GM18868 (cell line): Measurements from ENCODE around the gene TYMP.

ENCODE experiments used
- ATAC-seq: cut with Tn5 transposase; IDR thresholded peaks from one replicate; pipeline ENCODE4 v1.9.1; 2021; ENCODE audit warnings: mild to moderate bottlenecking, moderate library complexity; ENCODE audit not compliant: unreplicated experiment

Gene TYMP

GRCh38 chr22:50506611-50507420 lies 23.0 kb downstream of the TYMP start:
- no peak for ATAC-seq

GRCh38 chr22:50505776-50506610 lies 23.8 kb downstream of the TYMP start:
- ATAC-seq: no peak

GRCh38 chr22:50505276-50505775 lies 24.5 kb downstream of the TYMP start:
- no peak for ATAC-seq

GRCh38 chr22:50504369-50505211 lies 25.2 kb downstream of the TYMP start:
- ATAC-seq: no peak

- no peak for ATAC-seq
Measured at GRCh38 chr22:50503475-50504145, 26.2 kb downstream of the TYMP start.

GRCh38 chr22:50502628-50503474 lies 27.0 kb downstream of the TYMP start:
- no peak for ATAC-seq

- no peak for ATAC-seq
Measured at GRCh38 chr22:50502096-50502495, 27.7 kb downstream of the TYMP start.

- ATAC-seq: no peak
Measured at GRCh38 chr22:50500452-50500851, 29.4 kb downstream of the TYMP start.

- ATAC-seq: no peak
Measured at GRCh38 chr22:50498322-50498890, 31.4 kb downstream of the TYMP start.

- ATAC-seq: no peak
Measured at GRCh38 chr22:50497093-50497492, 32.7 kb downstream of the TYMP start.

- ATAC-seq: no peak
Measured at GRCh38 chr22:50490531-50491308, 39.1 kb downstream of the TYMP start.

GRCh38 chr22:50489363-50490243 lies 40.2 kb downstream of the TYMP start:
- no peak for ATAC-seq

GRCh38 chr22:50488886-50489285 lies 40.9 kb downstream of the TYMP start:
- ATAC-seq: no peak

GRCh38 chr22:50488006-50488677 lies 41.7 kb downstream of the TYMP start:
- no peak for ATAC-seq

- ATAC-seq: no peak
Measured at GRCh38 chr22:50487290-50488005, 42.4 kb downstream of the TYMP start.
